ENCODE measurements around the gene HIPK2. TPM values are rescaled to one million over a fixed set of nuclear protein-coding genes. Genes with fewer than 3 reads are reported as not detected.

Gene HIPK2
- total and polyA plus RNA-seq, 7 donors: 18.1 to 166 (median 78.5) TPM

DNA sequence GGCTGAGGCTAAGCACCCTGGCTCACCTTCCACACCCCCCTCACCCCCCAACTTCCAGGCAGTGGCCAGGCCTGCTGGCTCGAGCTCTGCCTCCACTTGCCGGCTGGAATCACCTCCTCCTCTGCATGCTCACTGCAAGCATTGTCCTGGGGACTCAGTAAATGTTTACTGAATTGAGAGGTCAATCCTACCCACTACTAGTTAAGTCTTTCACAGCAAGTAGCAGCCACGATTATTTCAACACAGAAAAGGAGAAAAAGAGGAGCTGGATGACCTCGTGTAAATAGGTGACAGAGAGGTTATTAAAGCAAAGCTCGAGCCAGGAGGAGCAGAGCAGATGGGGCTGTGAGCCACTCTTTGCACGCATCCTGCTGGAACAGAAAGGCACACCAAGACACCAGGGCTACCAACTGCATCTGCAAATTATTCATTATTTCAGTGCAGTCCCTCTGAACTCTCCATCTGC, 32.1 kb downstream of the HIPK2 start:
- peaks cover 95% of the 10 kb centered on the region for H3K4me1 ChIP-seq
- H3K27me3 ChIP-seq (ENCODE audit: insufficient read depth in 3 of 3, low read length in 2 of 3): no peaks in the 10 kb centered on the region
- WGBS, 3 donors: 15 to 24% (median 19%) methylated on average over 6 of the region's 6 CpGs
- intact Hi-C loops (cut with DNase I): no loop called here
- H3K9me3 ChIP-seq: no peaks in the 10 kb centered on the region
- no peak for TF ChIP-seq CTCF (IDR thresholded peaks at IDR 0.05)
- H3K4me3 ChIP-seq: no peak overlapping the region
- no peaks in the 10 kb centered on the region for H3K36me3 ChIP-seq (ENCODE audit: insufficient read depth in 1 of 2, low read depth in 1 of 2)
- peak overlapping the region; percentile 89 for H3K27ac ChIP-seq
- DNase-seq (no peak), ATAC-seq (no peak)

- ATAC-seq: no peak
- intact Hi-C loops (cut with DNase I): loop anchor here (5.0 kb wide), 1 partner anchor 32 kb away; the partner anchor contains the start of gene HIPK2 (in 2 of the 2)
- DNase-seq: no peak
- Histone ChIP-seq H3K27me3 (ENCODE audit: insufficient read depth in 3 of 3, low read length in 2 of 3) (no peaks in the 10 kb centered on the region), H3K9me3 (no peaks in the 10 kb centered on the region), H3K4me3 (peak overlapping the region; percentile 15), H3K36me3 (ENCODE audit: insufficient read depth in 1 of 2, low read depth in 1 of 2) (no peaks in the 10 kb centered on the region), H3K4me1 (peaks cover 94% of the 10 kb centered on the region), H3K27ac (peak overlapping the region; percentile 89)
- no peak for TF ChIP-seq CTCF (IDR thresholded peaks at IDR 0.05)
- WGBS, 3 donors: 40 to 56% (median 43%) methylated on average over 18 of the region's 18 CpGs
Observed at GRCh38 chr7:139744768-139745677, 32.8 kb downstream of the HIPK2 start.

DNA sequence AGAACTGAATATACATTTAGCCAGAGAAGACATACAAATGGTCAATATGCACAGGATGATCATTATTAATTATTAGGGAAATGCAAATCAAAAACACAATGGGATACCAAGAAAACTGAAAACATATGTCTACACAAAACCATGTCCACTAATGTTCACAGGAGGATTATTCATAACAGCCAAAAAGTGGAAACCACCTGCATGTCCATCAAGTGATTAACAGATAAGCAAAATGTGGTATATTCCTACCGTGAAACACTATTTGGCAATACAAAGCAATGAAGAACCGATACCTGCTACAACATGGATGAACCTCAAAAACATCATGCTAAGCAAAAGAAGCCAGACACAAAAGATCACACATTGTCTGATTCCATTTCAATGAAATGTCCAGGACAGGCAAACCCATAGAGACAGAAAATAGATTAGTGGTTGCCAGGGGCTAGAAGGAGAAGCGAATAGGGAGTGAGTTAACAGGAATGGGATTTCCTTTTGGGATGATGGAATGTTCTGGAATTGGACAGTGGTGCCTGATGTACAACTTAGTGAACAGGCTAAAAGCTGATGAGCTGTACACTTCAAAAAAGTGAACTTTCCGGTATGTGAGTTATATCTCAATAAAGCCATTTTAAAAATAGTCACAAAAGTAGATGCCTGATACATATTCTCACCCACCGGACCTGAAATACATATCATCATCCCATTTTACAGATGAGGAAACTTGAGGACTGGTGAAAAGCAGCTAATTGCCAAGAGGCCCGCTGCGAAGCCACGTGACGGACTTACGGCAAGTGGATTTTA, 33.6 kb downstream of the HIPK2 start:
- Histone ChIP-seq H3K9me3 (no peaks in the 10 kb centered on the region), H3K36me3 (ENCODE audit: insufficient read depth in 1 of 2, low read depth in 1 of 2) (no peaks in the 10 kb centered on the region), H3K27me3 (ENCODE audit: insufficient read depth in 3 of 3, low read length in 2 of 3) (no peaks in the 10 kb centered on the region), H3K4me3 (no peak overlapping the region), H3K4me1 (peaks cover 94% of the 10 kb centered on the region), H3K27ac (peak overlapping the region; percentile 89)
- ATAC-seq (no peak), DNase-seq (no peak)
- intact Hi-C loops (cut with DNase I): loop anchor here (5.0 kb wide), 1 partner anchor 33 kb away; the partner anchor contains the start of gene HIPK2 (in 2 of the 2)
- no peak for TF ChIP-seq CTCF (IDR thresholded peaks at IDR 0.05)
- WGBS, 3 donors: 61 to 75% (median 64%) methylated on average over 10 of the region's 10 CpGs

DNA sequence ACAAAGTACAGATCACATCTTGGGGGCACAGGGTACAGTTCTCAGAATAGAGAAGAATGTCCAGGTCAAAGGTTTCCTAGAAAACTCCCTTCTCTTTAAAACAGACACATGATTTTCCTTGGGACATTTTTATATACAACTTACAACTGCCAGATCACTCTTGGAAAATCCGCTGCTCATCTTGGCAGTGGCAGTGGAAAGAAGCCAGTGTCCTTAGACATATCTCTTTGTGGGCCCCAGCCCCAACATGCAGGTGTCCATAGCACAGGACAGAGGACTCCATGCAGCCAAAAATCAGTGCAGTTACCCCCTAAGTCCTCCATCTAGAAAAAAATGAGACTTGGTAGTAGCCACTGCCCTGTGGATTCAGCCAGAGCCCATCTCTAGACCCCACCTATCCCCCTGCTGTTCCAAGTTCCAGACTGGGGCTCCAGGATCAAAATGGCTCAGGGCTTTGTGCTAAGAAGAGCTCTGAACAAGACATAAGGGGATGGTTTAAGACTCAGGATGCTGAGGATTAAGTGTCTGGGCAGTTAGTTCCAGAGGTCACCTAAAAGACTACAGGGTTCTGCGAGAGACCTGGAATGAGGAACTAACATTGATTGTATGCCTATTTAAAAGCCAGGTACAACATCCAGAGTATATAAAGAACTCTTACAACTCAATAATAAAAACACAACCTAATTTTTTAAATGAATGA, 34.4 kb downstream of the HIPK2 start:
- Histone ChIP-seq H3K9me3 (no peaks in the 10 kb centered on the region), H3K4me3 (no peak overlapping the region), H3K27me3 (ENCODE audit: insufficient read depth in 3 of 3, low read length in 2 of 3) (no peaks in the 10 kb centered on the region), H3K36me3 (ENCODE audit: insufficient read depth in 1 of 2, low read depth in 1 of 2) (no peaks in the 10 kb centered on the region), H3K27ac (peak overlapping the region; percentile 89), H3K4me1 (peaks cover 94% of the 10 kb centered on the region)
- ATAC-seq: no peak
- no peak for DNase-seq
- WGBS, 3 donors: 24 to 43% (median 37%) methylated on average over 2 of the region's 2 CpGs
- intact Hi-C loops (cut with DNase I): loop anchor here (5.0 kb wide), 1 partner anchor 34 kb away; the partner anchor contains the start of gene HIPK2 (in 2 of the 2)
- no peak for TF ChIP-seq CTCF (IDR thresholded peaks at IDR 0.05)

All from psoas muscle (tissue), 8 donors.